H1 (cell line): ENCODE measurements around the gene NOL3. TPM values are rescaled to one million over a fixed set of nuclear protein-coding genes. Genes with fewer than 3 reads are reported as not detected.

Experiments
- CTCF ChIA-PET: fragments of 300-600 bp; sonication (Branson Sonifier 250); formaldehyde crosslinking; loops from one replicate; lab custom pipeline; 2021; ENCODE audit not compliant: partially characterized antibody; lab: Charles Lee
- POLR2A ChIA-PET: fragments of 300-600 bp; sonication (Branson Sonifier 250); formaldehyde crosslinking; loops from one replicate; lab custom pipeline; 2021; ENCODE audit warnings: inconsistent platforms; ENCODE audit not compliant: partially characterized antibody; lab: Charles Lee
- DNase-seq, 2 experiments: peaks; one replicate each; pipeline versions ENCODE4 v3.0.0 to v3.0.0-alpha.2; 2010 to 2022; ENCODE audit warnings: low spot score in 2 of 2, low read depth in 1 of 2, mixed read lengths in 1 of 2
- FAIRE-seq: peaks from 2 replicates; lab custom pipeline; 2011; peaks lifted over from hg19 to GRCh38; lab: Jason Lieb, UNC
- H2AFZ ChIP-seq: 2 replicates; pipeline ENCODE4 v1.8.1; 2012; ENCODE audit warnings: low read length, inconsistent platforms
- H2AK5ac ChIP-seq: 2 replicates; pipeline ENCODE4 v1.6.1; 2013; ENCODE audit warnings: low read depth, low read length
- H2BK120ac ChIP-seq: replicated peaks from 2 replicates; pipeline ENCODE3; 2013; ENCODE audit warnings: low read depth, low read length, inconsistent platforms
- H2BK12ac ChIP-seq: 2 replicates; pipeline ENCODE4 v1.6.1; 2013; ENCODE audit warnings: low read depth, low read length
- H2BK15ac ChIP-seq: 2 replicates; pipeline ENCODE4 v1.6.1; 2013; ENCODE audit warnings: low read length
- H2BK20ac ChIP-seq: 2 replicates; pipeline ENCODE4 v1.6.1; 2013; ENCODE audit warnings: low read length
- H2BK5ac ChIP-seq: 2 replicates; pipeline ENCODE4 v1.6.1; 2013; ENCODE audit warnings: low read depth, low read length
- H3K14ac ChIP-seq: 2 replicates; pipeline ENCODE4 v1.6.1; 2013; ENCODE audit warnings: inconsistent platforms; ENCODE audit not compliant: insufficient read length
- H3K18ac ChIP-seq: 2 replicates; pipeline ENCODE4 v1.6.1; 2013; ENCODE audit warnings: low read length; ENCODE audit errors: extremely low read depth
- H3K23ac ChIP-seq: 2 replicates; pipeline ENCODE4 v1.6.1; 2013; ENCODE audit warnings: inconsistent platforms; ENCODE audit not compliant: insufficient read length
- H3K23me2 ChIP-seq: 2 replicates; pipeline ENCODE4 v1.6.1; 2013; ENCODE audit warnings: low read depth, low read length
- H3K27ac ChIP-seq: 2 replicates; pipeline ENCODE4 v1.6.1; 2011; ENCODE audit warnings: low read depth, low read length, inconsistent platforms
- H3K27me3 ChIP-seq, 4 experiments: replicated peaks in 1 of 4; 1 replicate in 1 of 4; 2 replicates in 3 of 4; pipeline versions ENCODE4 v1.6.1 to v1.8.1; 2011 to 2013; ENCODE audit warnings: low read length in 3 of 4, mild to moderate bottlenecking in 3 of 4, inconsistent platforms in 2 of 4, mixed read lengths in 2 of 4, moderate library complexity in 1 of 4; ENCODE audit not compliant: control insufficient read depth in 3 of 4, insufficient read depth in 3 of 4; ENCODE audit errors: extremely low read depth in 1 of 4
- H3K36me3 ChIP-seq, 4 experiments: 2 replicates each; pipeline versions ENCODE4 v1.6.1 to v1.8.1; 2011 to 2013; ENCODE audit warnings: mild to moderate bottlenecking in 4 of 4, low read length in 3 of 4, moderate library complexity in 2 of 4, control low read depth in 1 of 4, inconsistent platforms in 1 of 4; ENCODE audit not compliant: insufficient read depth in 4 of 4, control insufficient read depth in 2 of 4
- H3K4ac ChIP-seq: replicated peaks from 2 replicates; pipeline ENCODE3; 2013; ENCODE audit warnings: low read length, low read depth, mixed read lengths, inconsistent platforms; ENCODE audit not compliant: insufficient read length
- H3K4me1 ChIP-seq, 4 experiments: replicated peaks in 1 of 4; 1 replicate in 1 of 4; 2 replicates in 3 of 4; pipeline versions ENCODE4 v1.6.1 to v1.8.1; 2011 to 2013; ENCODE audit warnings: low read length in 3 of 4, inconsistent platforms in 2 of 4, mixed read lengths in 1 of 4; ENCODE audit not compliant: insufficient read depth in 4 of 4, control insufficient read depth in 3 of 4
- H3K4me2 ChIP-seq, 2 experiments: 2 replicates each; pipeline versions ENCODE4 v1.6.1 to v1.8.1; 2011 to 2013; ENCODE audit warnings: low read depth in 2 of 2, low read length in 2 of 2, control low read depth in 1 of 2, inconsistent platforms in 1 of 2, mild to moderate bottlenecking in 1 of 2; ENCODE audit not compliant: insufficient read depth in 1 of 2
- H3K4me3 ChIP-seq, 4 experiments: fragments of 200-600, 300-600 bp in 1 of 4; sonication (generic), shearing (Covaris generic), sonication (Bioruptor Twin) in 1 of 4; 2 replicates each; pipeline versions ENCODE4 v1.5.1 to v1.8.1; 2011 to 2016; ENCODE audit warnings: low read length in 4 of 4, low read depth in 3 of 4, control low read depth in 2 of 4, inconsistent platforms in 2 of 4, mild to moderate bottlenecking in 2 of 4, mixed read lengths in 1 of 4, moderate library complexity in 1 of 4; ENCODE audit not compliant: insufficient read depth in 2 of 4; ENCODE audit errors: extremely low read depth in 1 of 4
- H3K56ac ChIP-seq: replicated peaks from 2 replicates; pipeline ENCODE3; 2013; ENCODE audit warnings: low read depth, mild to moderate bottlenecking, mixed read lengths, low read length, inconsistent platforms; ENCODE audit not compliant: insufficient read length
- H3K79me1 ChIP-seq: 2 replicates; pipeline ENCODE4 v1.6.1; 2013; ENCODE audit warnings: low read depth, low read length, control low read depth
- H3K79me2 ChIP-seq, 2 experiments: 2 replicates each; pipeline versions ENCODE4 v1.6.1 to v1.8.1; 2012 to 2013; ENCODE audit warnings: low read length in 2 of 2, mild to moderate bottlenecking in 2 of 2, inconsistent platforms in 1 of 2; ENCODE audit not compliant: insufficient read depth in 2 of 2, control insufficient read depth in 1 of 2
- H3K9ac ChIP-seq, 4 experiments: replicated peaks in 1 of 4; 1 replicate in 1 of 4; 2 replicates in 3 of 4; pipeline versions ENCODE4 v1.6.1 to v1.8.1; 2011 to 2013; ENCODE audit warnings: low read depth in 3 of 4, low read length in 3 of 4, control low read depth in 2 of 4, mild to moderate bottlenecking in 2 of 4, moderate library complexity in 2 of 4, inconsistent platforms in 1 of 4; ENCODE audit errors: extremely low read depth in 1 of 4
- H3K9me3 ChIP-seq, 2 experiments: 2 replicates each; pipeline versions ENCODE4 v1.6.1 to v1.8.1; 2012 to 2013; ENCODE audit warnings: mild to moderate bottlenecking in 2 of 2, moderate library complexity in 2 of 2, control low read depth in 1 of 2, inconsistent platforms in 1 of 2, low read depth in 1 of 2, low read length in 1 of 2, mixed read lengths in 1 of 2; ENCODE audit not compliant: insufficient read depth in 2 of 2
- H4K20me1 ChIP-seq, 2 experiments: replicated peaks in 1 of 2; 2 replicates each; pipeline versions ENCODE3 to v1.8.1; 2011 to 2013; ENCODE audit warnings: inconsistent platforms in 2 of 2, low read length in 2 of 2, mild to moderate bottlenecking in 1 of 2; ENCODE audit not compliant: insufficient read depth in 2 of 2, control insufficient read depth in 1 of 2
- H4K5ac ChIP-seq: 2 replicates; pipeline ENCODE4 v1.6.1; 2013; ENCODE audit warnings: low read length, low read depth, mixed read lengths, inconsistent platforms; ENCODE audit not compliant: insufficient read length
- H4K8ac ChIP-seq: 2 replicates; pipeline ENCODE4 v1.8.0; 2013; ENCODE audit warnings: mild to moderate bottlenecking, moderate library complexity, low read length, inconsistent platforms; ENCODE audit not compliant: insufficient read depth; ENCODE audit errors: extremely low read depth
- H4K91ac ChIP-seq: replicated peaks from 2 replicates; pipeline ENCODE3; 2013; ENCODE audit warnings: low read length, mixed read lengths, inconsistent platforms; ENCODE audit not compliant: insufficient read length
- CTCF ChIP-seq, 3 experiments: IDR thresholded peaks; 1 replicate in 2 of 3; 2 replicates in 1 of 3; pipeline versions ENCODE4 v1.5.1 to v1.6.1; 2011; ENCODE audit warnings: low read length in 3 of 3, mild to moderate bottlenecking in 3 of 3, inconsistent platforms in 2 of 3, low read depth in 1 of 3, moderate library complexity in 1 of 3; ENCODE audit not compliant: insufficient read depth in 1 of 3; ENCODE audit errors: control extremely low read depth in 1 of 3
- EP300 ChIP-seq, 2 experiments: IDR thresholded peaks; 1 replicate in 1 of 2; 2 replicates in 1 of 2; pipeline ENCODE4 v1.6.1; 2011 to 2012; ENCODE audit warnings: low read depth in 2 of 2, low read length in 2 of 2, mild to moderate bottlenecking in 2 of 2, borderline replicate concordance in 1 of 2, inconsistent platforms in 1 of 2, moderate library complexity in 1 of 2
- EZH2 ChIP-seq: fragments of 200-600 bp; sonication (generic); IDR thresholded peaks from 2 replicates; pipeline ENCODE4 v1.7.1; 2012; ENCODE audit warnings: low read depth, mild to moderate bottlenecking, moderate library complexity, low read length, inconsistent platforms; ENCODE audit not compliant: severe bottlenecking
- RAD21 ChIP-seq, 2 experiments: IDR thresholded peaks in 1 of 2; conservative IDR thresholded peaks in 1 of 2; 2 replicates each; pipeline ENCODE4 v1.6.1; 2011; ENCODE audit warnings: low read depth in 2 of 2, low read length in 2 of 2, improper control_type of control experiment in 1 of 2, inconsistent platforms in 1 of 2, mild to moderate bottlenecking in 1 of 2, moderate library complexity in 1 of 2
- SP4 ChIP-seq: IDR thresholded peaks from 2 replicates; pipeline ENCODE4 v1.6.1; 2012; ENCODE audit warnings: low read length, inconsistent platforms
- TCF12 ChIP-seq: IDR thresholded peaks from 2 replicates; pipeline ENCODE4 v1.6.1; 2011; ENCODE audit warnings: low read depth, mild to moderate bottlenecking, low read length
- TEAD4 ChIP-seq: IDR thresholded peaks from 2 replicates; pipeline ENCODE4 v1.6.1; 2012; ENCODE audit warnings: low read depth, low read length, inconsistent platforms, mixed read lengths
- WGBS, 2 experiments: shearing (Covaris generic) in 1 of 2; methylation state at CpG; one replicate each; pipeline versions ENCODE4 v1.1.6 to v1.1.7; 2013 to 2015; ENCODE audit warnings: low lambda C conversion rate in 2 of 2, mixed read lengths in 2 of 2, inconsistent platforms in 1 of 2, low coverage in 1 of 2, missing lambda C conversion rate in 1 of 2; ENCODE audit not compliant: insufficient replicate concordance in 2 of 2, insufficient coverage in 1 of 2, insufficient read length in 1 of 2; ENCODE audit errors: extremely low coverage in 1 of 2, missing lambda C conversion rate in 1 of 2; 5-methylcytosine and 5-hydroxymethylcytosine counted together
- polyA plus RNA-seq, 7 experiments: library from polyadenylated mRNA; depleted of rRNA in 3 of 7; stranded (reverse) in 5 of 7; unstranded in 2 of 7; fragments of >200 nt in 5 of 7; fragments of 200-250 nt in 2 of 7; gene quantifications; 1 replicate in 5 of 7; 2 replicates in 1 of 7; 4 replicates in 1 of 7; pipeline versions ENCODE4 v1.2.1 to v1.2.3, GENCODE V29; 2011 to 2013; ENCODE audit warnings: missing spikeins in 2 of 7, mixed read lengths in 2 of 7
- total RNA-seq: library from RNA; stranded (reverse); fragmentation: NEBNext Ultra II Directional; extraction: Animal tissue kit (Norgen Biotek cat#: 25700); gene quantifications from 2 replicates; pipeline ENCODE4 v1.2.1, GENCODE V29; 2021

NOL3 gene
- total and polyA plus RNA-seq, 2 of the 8 experiments (the other 6 are each of a cell fraction or from before 2014, with no cell fraction given) = 2.2 to 4.6 TPM

GRCh38 chr16:67199011-67199807 lies 28.9 kb downstream of the NOL3 start, which contains the start of gene ELMO3:
Gene ELMO3 (plus strand): TSS chr16:67199131. CDS start chr16:67199327, 196 bp downstream.
- H4K91ac ChIP-seq = peak within 1 kb of the TSS; percentile 93
- TF ChIP-seq TCF12 (0 out of 2 replicates have a peak, but pooled peaks have one; percentile 14), EP300 (IDR thresholded peaks at IDR 0.05; ENCODE audit: borderline replicate concordance in 1 of 2, low read depth in 2 of 2, low read length in 2 of 2) (no peak), RAD21 (IDR thresholded peaks at IDR 0.05 in 1 of 2, conservative IDR thresholded peaks at IDR 0.05 in 1 of 2; ENCODE audit: low read depth in 2 of 2, low read length in 2 of 2) (peak; percentile 24 to 57; a peak in 3 of 4 replicates), CTCF (IDR thresholded peaks at IDR 0.05; ENCODE audit: control extremely low read depth in 1 of 3, insufficient read depth in 1 of 3, low read depth in 1 of 3, low read length in 3 of 3) (peak; percentile 88 to 94 (median 89)), EZH2 (no peak), TEAD4 (no peak), SP4 (no peak)

More at GRCh38 chr16:67199011-67199807, 28.9 kb downstream of the NOL3 start, which contains the start of gene ELMO3:
- peaks cover 18 to 38% (median 34%) of the 10 kb centered on the region in 4 experiments for H3K36me3 ChIP-seq
- no peak within 1 kb of the TSS for H2BK20ac ChIP-seq
- H3K4me1 ChIP-seq = peaks cover 0 to 12% (median 8%) of the 10 kb centered on the region in 4 experiments; a peak in 4 of 7 replicates
- no peak for FAIRE-seq
- no peak within 1 kb of the TSS for H2BK15ac ChIP-seq
- peak within 1 kb of the TSS; percentile 89 for H4K8ac ChIP-seq
- no peak within 1 kb of the TSS for H2AK5ac ChIP-seq
- H3K14ac ChIP-seq = no peak within 1 kb of the TSS
- H4K20me1 ChIP-seq = peaks cover 1 to 17% of the 10 kb centered on the region in 2 experiments
- no peaks in the 10 kb centered on the region for H3K9me3 ChIP-seq
- H3K79me1 ChIP-seq = no peaks in the 10 kb centered on the region
- H2BK120ac ChIP-seq = no peak within 1 kb of the TSS
- peak within 1 kb of the TSS in 2 of 4 experiments; percentile 31 to 44; a peak in 3 of 7 replicates for H3K9ac ChIP-seq
- peak within 1 kb of the TSS; percentile 40 to 75 (median 63) for H3K4me3 ChIP-seq
- H2BK5ac ChIP-seq = peak within 1 kb of the TSS; percentile 91; the same call in 1 of the 2 replicates
- DNase-seq = peak in 1 of 2 experiments; percentile 85
- H3K27ac ChIP-seq = no peak within 1 kb of the TSS
- peaks cover 6% of the 10 kb centered on the region; the same call in 1 of the 2 replicates for H3K23me2 ChIP-seq
- no peak within 1 kb of the TSS; the same call in 1 of the 2 replicates for H2BK12ac ChIP-seq
- ChIA-PET CTCF (interaction anchor here (0.6 to 8.7 kb wide), 27 partner anchors 12 to 248 kb away, joined by 3 to 111 read pairs (median 5); partner anchors contain the start of genes EXOC3L1, MATCAP1, NOL3 and TMEM208), POLR2A (interaction anchor here (0.6 to 2.2 kb wide), 14 partner anchors 9 to 65 kb away, joined by 3 to 12 read pairs (median 3); partner anchors contain the start of genes EXOC3L1, FHOD1, MATCAP1 and NOL3)
- H3K18ac ChIP-seq = peak within 1 kb of the TSS; percentile 83
- no peak within 1 kb of the TSS for H3K23ac ChIP-seq
- WGBS, 2 experiments = 2% methylated on average over 19 of the region's 61 CpGs; no CpG with 5 or more reads in 1 of the 2 experiments
- H3K4ac ChIP-seq = no peak within 1 kb of the TSS
- peak within 1 kb of the TSS; percentile 61 to 99 for H3K4me2 ChIP-seq
- H2AFZ ChIP-seq = peak within 1 kb of the TSS; percentile 91; the same call in 1 of the 2 replicates
- no peaks in the 10 kb centered on the region for H3K79me2 ChIP-seq
- peak within 1 kb of the TSS; percentile 67 for H4K5ac ChIP-seq
- H3K56ac ChIP-seq = peak within 1 kb of the TSS; percentile 56
- no peaks in the 10 kb centered on the region for H3K27me3 ChIP-seq
